Hepatocyte (in vitro differentiated cells): ENCODE results near the gene CARMIL1.

Experiments used
- CTCF ChIP-seq: fragments of 200-600 bp; sonication (generic); IDR thresholded peaks from 2 replicates; pipeline ENCODE4 v1.5.1; 2016; ENCODE audit warnings: antibody characterized with exemption, mild to moderate bottlenecking; ENCODE audit not compliant: poor library complexity
- EZH2 ChIP-seq: fragments of 200-600 bp; sonication (generic); IDR thresholded peaks from 2 replicates; pipeline ENCODE4 v1.6.1; 2016; ENCODE audit warnings: antibody characterized with exemption, mild to moderate bottlenecking, borderline replicate concordance
- EZH2phosphoT487 ChIP-seq: fragments of 200-600 bp; sonication (generic); IDR thresholded peaks from one replicate; pipeline ENCODE4 v1.6.1; 2018; ENCODE audit warnings: antibody characterized with exemption, mild to moderate bottlenecking, low read depth, moderate library complexity; ENCODE audit not compliant: unreplicated experiment, severe bottlenecking

- no peak for TF ChIP-seq CTCF
- TF ChIP-seq EZH2phosphoT487 = no peak
- no peak for TF ChIP-seq EZH2
Measured at GRCh38 chr6:25506020-25506419, 226.8 kb downstream of the CARMIL1 start.
